GM18520 (cell line): ENCODE measurements around the gene MAGEL2.
"Not testable (repeated sequence)": the region's sequence is repeated elsewhere in the genome, so short reads cannot be mapped to it uniquely, and the experiment has no call there.

Experiments used
- ATAC-seq: cut with Tn5 transposase; IDR thresholded peaks from one replicate; pipeline ENCODE4 v1.9.1; 2021; ENCODE audit not compliant: unreplicated experiment

The MAGEL2 gene

GRCh38 chr15:23616536-23616935, 31.1 kb downstream of the MAGEL2 start:
- no peak for ATAC-seq

DNA sequence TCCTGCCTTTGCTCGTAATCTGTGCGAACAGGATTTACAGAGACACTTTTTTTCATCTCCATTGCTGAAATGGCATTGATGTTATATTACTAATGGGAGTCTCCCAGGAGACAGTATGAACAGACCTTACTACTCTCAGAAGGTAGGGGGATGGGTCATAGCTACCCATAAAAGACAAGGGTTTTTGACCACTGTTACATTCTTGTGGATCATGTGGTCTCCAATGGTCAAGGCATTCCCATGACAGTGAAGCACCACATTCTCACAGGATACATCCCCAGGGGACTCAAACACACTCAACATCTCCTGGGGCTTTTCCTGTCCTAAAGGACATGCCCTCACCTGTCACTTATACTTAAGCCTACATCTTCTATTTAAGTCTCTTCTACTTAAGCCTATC, 41.4 kb downstream of the MAGEL2 start:
- no peak for ATAC-seq

DNA sequence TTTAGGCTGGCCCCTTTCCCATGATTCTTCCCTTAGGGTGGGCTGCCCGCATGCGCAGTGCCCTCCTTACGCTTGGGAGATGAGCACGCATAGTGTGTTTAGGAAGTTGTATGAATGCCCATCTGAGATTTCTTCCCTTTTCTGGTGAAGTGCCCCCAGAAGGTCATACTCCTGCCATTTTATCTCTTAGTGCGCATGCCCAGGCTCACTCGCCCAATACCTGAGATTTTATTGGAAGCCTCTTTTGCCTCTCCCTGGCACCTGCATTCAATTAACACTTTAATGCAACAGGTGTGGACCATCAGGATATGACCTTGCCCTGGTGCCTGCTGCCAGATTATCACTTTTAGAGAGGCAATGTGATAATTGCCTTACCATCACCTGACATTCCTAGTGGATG, 45.5 kb downstream of the MAGEL2 start:
- ATAC-seq, result no peak

- no peak for ATAC-seq
Measured at GRCh38 chr15:23599053-23599452, 48.6 kb downstream of the MAGEL2 start.

GRCh38 chr15:23597278-23597677, 50.4 kb downstream of the MAGEL2 start:
- not testable (repeated sequence) for ATAC-seq

DNA sequence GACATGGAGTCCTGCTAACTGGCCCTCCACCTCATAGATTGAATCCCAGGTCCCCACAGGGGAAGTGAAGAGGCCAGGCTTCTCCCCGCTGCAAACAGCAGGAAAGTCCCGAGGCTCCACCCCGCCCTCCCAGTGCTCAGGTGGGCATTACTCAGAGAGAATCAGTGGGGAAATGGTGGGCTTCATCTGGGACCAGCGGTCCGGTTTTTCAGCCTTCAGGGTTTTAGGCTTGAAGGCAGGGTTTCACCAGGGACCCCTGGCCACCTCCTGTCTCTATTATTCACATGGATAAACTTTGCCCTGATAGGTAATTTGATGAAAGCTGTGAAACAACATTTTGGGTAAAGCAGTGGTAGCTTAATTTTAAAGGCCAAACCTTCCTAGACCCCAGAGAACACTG, 50.9 kb downstream of the MAGEL2 start:
- ATAC-seq, result no peak

DNA sequence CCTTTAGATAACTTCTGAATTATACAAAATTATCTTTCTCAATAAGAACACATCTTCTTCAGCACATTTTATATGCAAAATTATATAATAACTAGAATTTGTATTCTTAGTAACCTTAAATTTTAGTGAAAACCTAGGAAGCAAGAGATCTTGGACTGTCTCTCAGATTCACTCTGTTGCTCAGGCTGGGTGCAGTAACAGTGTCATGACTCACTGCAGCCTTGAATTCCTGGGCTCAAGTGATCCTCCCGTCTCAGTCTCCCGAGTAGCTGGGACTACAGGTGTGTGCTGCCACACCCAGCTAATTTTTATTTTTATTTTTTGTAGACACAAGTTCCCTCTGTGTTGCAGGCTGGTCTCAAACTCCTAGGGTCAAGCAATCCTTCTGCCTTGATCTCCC, 52.3 kb downstream of the MAGEL2 start:
- no peak for ATAC-seq

- no peak for ATAC-seq
Measured at GRCh38 chr15:23594252-23594770, 53.4 kb downstream of the MAGEL2 start.
